IMR-90 (cell line): ENCODE measurements around the gene ZNF821. TPM values are rescaled to one million over a fixed set of nuclear protein-coding genes. Genes with fewer than 3 reads are reported as not detected.

Source experiments
- ATAC-seq: fragments of 200-7000 bp; cut with Tn5 transposase; 2 replicates; pipeline ENCODE4 v1.9.1; 2020; ENCODE audit warnings: low read depth, mild to moderate bottlenecking, moderate library complexity
- BruUV-seq: library from RNA; stranded (reverse); fragments of 400-500 nt; replicated peaks from 2 replicates; lab custom pipeline; 2021; lab: Mats Ljungman, UMichigan
- CTCF ChIA-PET: fragments of 300-600 bp; formaldehyde crosslinking; extraction: SDS; loops from one replicate; lab custom pipeline; 2021; ENCODE audit warnings: antibody characterized with exemption; lab: Yijun Ruan, JAX
- POLR2A ChIA-PET: fragments of 300-600 bp; sonication (Branson Sonifier 250); formaldehyde crosslinking; loops from one replicate; lab custom pipeline; 2022; ENCODE audit warnings: antibody characterized with exemption; ENCODE audit not compliant: unreplicated experiment; lab: Charles Lee
- DNase-seq: peaks from one replicate; pipeline ENCODE4 v3.0.0; 2013
- H2AFZ ChIP-seq: replicated peaks from 2 replicates; pipeline ENCODE3; 2013; ENCODE audit warnings: low read length, mild to moderate bottlenecking; ENCODE audit not compliant: poor library complexity
- H2AK5ac ChIP-seq: 2 replicates; pipeline ENCODE4 v1.6.1; 2013; ENCODE audit warnings: low read depth, low read length, inconsistent platforms
- H2AK9ac ChIP-seq: replicated peaks from 2 replicates; pipeline ENCODE3; 2013; ENCODE audit warnings: mild to moderate bottlenecking, low read depth, low read length, moderate library complexity; ENCODE audit not compliant: poor library complexity
- H2BK120ac ChIP-seq: 2 replicates; pipeline ENCODE4 v1.6.1; 2013; ENCODE audit warnings: low read depth, low read length, inconsistent platforms
- H2BK15ac ChIP-seq: 3 replicates; pipeline ENCODE4 v1.6.1; 2013; ENCODE audit warnings: low read depth, low read length, inconsistent platforms
- H2BK20ac ChIP-seq: 2 replicates; pipeline ENCODE4 v1.6.1; 2013; ENCODE audit warnings: low read depth, mild to moderate bottlenecking, inconsistent platforms, low read length, moderate library complexity
- H2BK5ac ChIP-seq: 2 replicates; pipeline ENCODE4 v1.6.1; 2013; ENCODE audit warnings: mild to moderate bottlenecking, low read depth, low read length, inconsistent platforms; ENCODE audit not compliant: poor library complexity, severe bottlenecking
- H3K14ac ChIP-seq: replicated peaks from 2 replicates; pipeline ENCODE4 v1.6.1; 2013; ENCODE audit warnings: low read depth, low read length, inconsistent platforms
- H3K18ac ChIP-seq: 2 replicates; pipeline ENCODE4 v1.6.1; 2013; ENCODE audit warnings: low read depth, low read length, control low read depth
- H3K23ac ChIP-seq: 2 replicates; pipeline ENCODE4 v1.6.1; 2013; ENCODE audit warnings: low read depth, low read length, inconsistent platforms
- H3K27ac ChIP-seq: 2 replicates; pipeline ENCODE4 v1.5.1; 2013; ENCODE audit warnings: mild to moderate bottlenecking, control low read depth, low read length; ENCODE audit not compliant: insufficient read depth
- H3K27me3 ChIP-seq: 2 replicates; pipeline ENCODE4 v1.6.1; 2013; ENCODE audit warnings: low read length; ENCODE audit not compliant: control insufficient read depth, insufficient read depth
- H3K36me3 ChIP-seq: 2 replicates; pipeline ENCODE4 v1.6.1; 2013; ENCODE audit warnings: low read length, mixed read lengths; ENCODE audit not compliant: control insufficient read depth, insufficient read depth
- H3K4ac ChIP-seq: 2 replicates; pipeline ENCODE4 v1.6.1; 2013; ENCODE audit warnings: low read depth, low read length, inconsistent platforms
- H3K4me1 ChIP-seq: 2 replicates; pipeline ENCODE4 v1.6.1; 2013; ENCODE audit warnings: low read length, mixed read lengths; ENCODE audit not compliant: control insufficient read depth, insufficient read depth
- H3K4me2 ChIP-seq: 2 replicates; pipeline ENCODE4 v1.6.1; 2013; ENCODE audit warnings: low read depth, mild to moderate bottlenecking, control low read depth, low read length, moderate library complexity
- H3K4me3 ChIP-seq: 2 replicates; pipeline ENCODE4 v1.5.1; 2013; ENCODE audit warnings: low read depth, mild to moderate bottlenecking, control low read depth, low read length, moderate library complexity; ENCODE audit not compliant: insufficient read depth
- H3K56ac ChIP-seq: 2 replicates; pipeline ENCODE4 v1.6.1; 2013; ENCODE audit warnings: low read length, inconsistent platforms; ENCODE audit not compliant: insufficient read depth; ENCODE audit errors: extremely low read depth
- H3K79me1 ChIP-seq, 2 experiments: 2 replicates each; pipeline ENCODE4 v1.6.1; 2013; ENCODE audit warnings: low read length in 2 of 2, inconsistent platforms in 1 of 2, low read depth in 1 of 2
- H3K9ac ChIP-seq: 2 replicates; pipeline ENCODE4 v1.6.1; 2013; ENCODE audit warnings: low read depth, low read length, control low read depth
- H3K9me1 ChIP-seq: 2 replicates; pipeline ENCODE4 v1.6.1; 2013; ENCODE audit warnings: low read length, inconsistent platforms; ENCODE audit not compliant: insufficient read depth
- H3K9me3 ChIP-seq: 2 replicates; pipeline ENCODE4 v1.6.1; 2013; ENCODE audit warnings: low read length; ENCODE audit not compliant: control insufficient read depth, insufficient read depth
- H4K20me1 ChIP-seq: 2 replicates; pipeline ENCODE4 v1.6.1; 2013; ENCODE audit warnings: low read length, inconsistent platforms; ENCODE audit not compliant: insufficient read depth
- H4K5ac ChIP-seq: 2 replicates; pipeline ENCODE4 v1.6.1; 2013; ENCODE audit warnings: mild to moderate bottlenecking, low read depth, low read length, control low read depth
- H4K8ac ChIP-seq, 2 experiments: 2 replicates each; pipeline ENCODE4 v1.6.1; 2013; ENCODE audit warnings: low read depth in 2 of 2, low read length in 2 of 2, control low read depth in 1 of 2, inconsistent platforms in 1 of 2
- H4K91ac ChIP-seq: 2 replicates; pipeline ENCODE4 v1.6.1; 2013; ENCODE audit warnings: low read depth, low read length, inconsistent platforms; ENCODE audit not compliant: insufficient read depth
- CEBPB ChIP-seq: IDR thresholded peaks from 2 replicates; pipeline ENCODE4 v1.6.1; 2012; ENCODE audit warnings: low read depth, low read length, improper control_type of control experiment
- CHD1 ChIP-seq: IDR thresholded peaks from 2 replicates; pipeline ENCODE4 v1.6.1; 2012; ENCODE audit warnings: low read depth, low read length, improper control_type of control experiment
- FOS ChIP-seq: fragments of 150-350 bp; IDR thresholded peaks from 2 replicates; pipeline ENCODE4 v1.6.1; 2016; ENCODE audit warnings: low read depth, low read length
- MAFK ChIP-seq: IDR thresholded peaks from 2 replicates; pipeline ENCODE4 v1.6.1; 2012; ENCODE audit warnings: low read depth, low read length, improper control_type of control experiment
- MAZ ChIP-seq: IDR thresholded peaks from 2 replicates; pipeline ENCODE4 v1.6.1; 2012; ENCODE audit warnings: low read depth, mild to moderate bottlenecking, low read length, improper control_type of control experiment, moderate library complexity, borderline replicate concordance
- NFE2L2 ChIP-seq: fragments of 150-350 bp; IDR thresholded peaks from 2 replicates; pipeline ENCODE4 v1.6.1; 2016; ENCODE audit warnings: low read depth, mild to moderate bottlenecking, low read length
- RAD21 ChIP-seq: IDR thresholded peaks from 2 replicates; pipeline ENCODE4 v1.6.1; 2012; ENCODE audit warnings: low read length, improper control_type of control experiment
- RCOR1 ChIP-seq: IDR thresholded peaks from 2 replicates; pipeline ENCODE4 v1.6.1; 2012; ENCODE audit warnings: mild to moderate bottlenecking, low read length, improper control_type of control experiment; ENCODE audit not compliant: insufficient replicate concordance
- RFX5 ChIP-seq: IDR thresholded peaks from 2 replicates; pipeline ENCODE4 v1.8.0; 2012; ENCODE audit warnings: low read depth, mild to moderate bottlenecking, low read length, moderate library complexity
- SMC3 ChIP-seq: fragments of 150-350 bp; IDR thresholded peaks from 2 replicates; pipeline ENCODE4 v1.6.1; 2016; ENCODE audit warnings: low read depth, mild to moderate bottlenecking, antibody characterized with exemption, low read length, moderate library complexity
- WGBS, 2 experiments: methylation state at CpG; one replicate each; pipeline versions ENCODE4 v1.1.5 to v1.1.7; 2013; ENCODE audit warnings: missing lambda C conversion rate in 2 of 2; ENCODE audit not compliant: insufficient read length in 1 of 2; ENCODE audit errors: extremely low coverage in 2 of 2; 5-methylcytosine and 5-hydroxymethylcytosine counted together
- dilution Hi-C: fragments of 300-500 bp; cut with HindIII; formaldehyde crosslinking; loops from one replicate; pipeline ENCODE4 v1.14.3; 2018; ENCODE audit warnings: low sequenced_read_pairs; ENCODE audit not compliant: unreplicated experiment
- in situ Hi-C: fragments of 300-500 bp; cut with MboI; formaldehyde crosslinking; loops from 3 replicates; pipeline ENCODE4 v1.14.3; 2019; ENCODE audit warnings: low sequenced_read_pairs, inconsistent platforms, mixed read lengths
- intact Hi-C: fragments of 100-400 bp; cut with micrococcal nuclease; formaldehyde crosslinking; loops from 2 replicates; pipeline ENCODE4 v1.10.0; 2022
- polyA plus RNA-seq, 3 experiments: library from polyadenylated mRNA; depleted of rRNA; stranded (reverse); fragments of >200 nt; gene quantifications; 2 replicates each; pipeline ENCODE4 v1.2.3, GENCODE V29; 2012; ENCODE audit warnings: low replicate concordance in 1 of 3
- total RNA-seq: library from RNA; depleted of rRNA; stranded (reverse); fragments of >200 nt; gene quantifications from 2 replicates; pipeline ENCODE4 v1.2.3, GENCODE V29; 2012
- TF ChIP-seq, protein P1 (sequence below): fragments of 150-350 bp; IDR thresholded peaks from 2 replicates; pipeline ENCODE4 v1.6.1; 2016; ENCODE audit warnings: low read depth, mild to moderate bottlenecking, low read length, moderate library complexity, borderline replicate concordance
- TF ChIP-seq, protein P2 (sequence below): conservative IDR thresholded peaks from 2 replicates; pipeline ENCODE4 v1.5.1; 2012; ENCODE audit warnings: mild to moderate bottlenecking, low read depth, low read length, improper control_type of control experiment
- TF ChIP-seq, protein P3 (sequence below): fragments of 150-350 bp; IDR thresholded peaks from 2 replicates; pipeline ENCODE4 v1.6.1; 2017; ENCODE audit warnings: mild to moderate bottlenecking, antibody characterized with exemption, low read length, low read depth

ZNF821 gene
- total and polyA plus RNA-seq, 2 of the 4 experiments (the other 2 are of a cell fraction) = 5.9 to 6.0 TPM

DNA sequence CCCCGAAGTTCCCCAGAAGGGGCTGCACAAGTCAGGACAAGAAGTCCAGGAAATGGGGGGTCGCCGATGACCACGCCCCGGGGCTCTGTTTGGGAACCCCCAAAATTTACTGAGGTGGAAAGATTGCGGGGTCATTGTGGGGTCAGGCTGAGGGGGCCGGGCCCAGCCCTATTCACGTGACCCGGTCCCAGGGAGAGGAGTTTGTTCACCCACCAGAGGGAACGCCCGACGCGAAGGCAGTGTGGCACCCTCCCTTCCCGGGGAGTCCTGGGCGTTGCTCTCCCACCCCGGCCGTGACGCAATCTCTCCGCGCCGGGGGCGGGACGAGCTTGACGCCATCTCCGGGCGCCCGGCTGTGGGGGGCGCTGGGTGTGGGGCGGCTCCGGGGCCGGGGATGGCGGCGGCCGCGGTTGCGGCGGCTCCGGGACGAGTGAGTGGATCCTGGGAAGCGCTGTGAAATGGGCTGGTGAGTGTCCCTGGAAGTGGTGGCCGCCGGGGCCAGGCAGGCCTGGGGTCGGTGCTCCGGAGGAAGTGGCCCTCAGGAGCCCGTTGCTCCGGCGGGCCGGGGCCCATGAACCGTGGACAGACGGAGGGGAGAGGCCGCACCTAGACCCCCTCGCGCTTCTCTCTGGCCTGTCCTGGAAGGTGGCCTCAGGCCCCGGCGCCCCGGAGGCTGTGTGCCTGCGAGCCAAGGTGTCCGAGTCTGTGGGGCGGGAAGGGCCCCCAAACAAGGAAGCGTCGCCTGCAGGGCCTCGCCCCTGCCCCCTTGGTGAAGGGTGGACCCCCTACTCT, 38.1 kb downstream of the ZNF821 start, which contains the start of gene ATXN1L:
Gene ATXN1L, plus strand, starts transcription at position 338 of the 792 bp plus-strand sequence. CDS start 3,765 bp downstream, outside the sequence.
- Histone ChIP-seq H3K56ac (peak within 1 kb of the TSS; percentile 46; the same call in 1 of the 2 replicates), H2BK15ac (no peak within 1 kb of the TSS; the same call in 2 of the 3 replicates), H3K27ac (peak within 1 kb of the TSS; percentile 81), H3K36me3 (peaks cover 20% of the 10 kb centered on the region), H3K4me1 (peaks cover 3% of the 10 kb centered on the region; the same call in 1 of the 2 replicates), H3K23ac (peak within 1 kb of the TSS; percentile 60), H2AK5ac (peak within 1 kb of the TSS; percentile 90), H4K5ac (peak within 1 kb of the TSS; percentile 96), H3K79me1 (peaks cover 16 to 36% of the 10 kb centered on the region in 2 experiments; a peak in 3 of 4 replicates), H4K20me1 (peaks cover 11% of the 10 kb centered on the region; the same call in 1 of the 2 replicates), H3K9ac (peak within 1 kb of the TSS; percentile 97), H2BK5ac (peak within 1 kb of the TSS; percentile 72), H3K9me3 (no peaks in the 10 kb centered on the region), H4K8ac (peak within 1 kb of the TSS; percentile 93 to 95), H2BK20ac (no peak within 1 kb of the TSS), H2AFZ (peak within 1 kb of the TSS; percentile 95), H3K27me3 (no peaks in the 10 kb centered on the region), H2AK9ac (peak within 1 kb of the TSS; percentile 98), H3K14ac (peak within 1 kb of the TSS; percentile 84), H3K4me2 (peak within 1 kb of the TSS; percentile 99), H3K4me3 (peak within 1 kb of the TSS; percentile 97), H4K91ac (peak within 1 kb of the TSS; percentile 90), H2BK120ac (peak within 1 kb of the TSS; percentile 44; the same call in 1 of the 2 replicates), H3K9me1 (no peaks in the 10 kb centered on the region; the same call in 1 of the 2 replicates), H3K4ac (peak within 1 kb of the TSS; percentile 91), H3K18ac (peak within 1 kb of the TSS; percentile 40)
- ChIA-PET CTCF (interaction anchor here (0.6 to 1.1 kb wide), 2 partner anchors 11 to 139 kb away, joined by 3 to 4 read pairs; no protein-coding TSS in a partner anchor), POLR2A (no interaction called here)
- DNase-seq = peak; percentile 88
- ATAC-seq = peak; percentile 98
- intact Hi-C loops (loop anchor here (2.0 kb wide), 1 partner anchor 37 kb away; the partner anchor contains the start of gene AP1G1), in situ Hi-C loops (no loop called here), dilution Hi-C loops (no loop called here)
- TSS peak; percentile 18 for BruUV-seq
- WGBS, 2 experiments = 0% methylated on average over 11 of the region's 62 CpGs; no CpG with 5 or more reads in 1 of the 2 experiments
- TF ChIP-seq MAFK (no peak), RAD21 (no peak), CHD1 (no peak), RFX5 (no peak), CEBPB (peak; percentile 96), RCOR1 (no peak), NFE2L2 (no peak), MAZ (peak; percentile 99), SMC3 (no peak), FOS (peak; percentile 51; the same call in 1 of the 2 replicates)
- TF ChIP-seq, protein P1, sequence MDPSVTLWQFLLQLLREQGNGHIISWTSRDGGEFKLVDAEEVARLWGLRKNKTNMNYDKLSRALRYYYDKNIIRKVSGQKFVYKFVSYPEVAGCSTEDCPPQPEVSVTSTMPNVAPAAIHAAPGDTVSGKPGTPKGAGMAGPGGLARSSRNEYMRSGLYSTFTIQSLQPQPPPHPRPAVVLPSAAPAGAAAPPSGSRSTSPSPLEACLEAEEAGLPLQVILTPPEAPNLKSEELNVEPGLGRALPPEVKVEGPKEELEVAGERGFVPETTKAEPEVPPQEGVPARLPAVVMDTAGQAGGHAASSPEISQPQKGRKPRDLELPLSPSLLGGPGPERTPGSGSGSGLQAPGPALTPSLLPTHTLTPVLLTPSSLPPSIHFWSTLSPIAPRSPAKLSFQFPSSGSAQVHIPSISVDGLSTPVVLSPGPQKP = no peak
- TF ChIP-seq, protein P2, sequence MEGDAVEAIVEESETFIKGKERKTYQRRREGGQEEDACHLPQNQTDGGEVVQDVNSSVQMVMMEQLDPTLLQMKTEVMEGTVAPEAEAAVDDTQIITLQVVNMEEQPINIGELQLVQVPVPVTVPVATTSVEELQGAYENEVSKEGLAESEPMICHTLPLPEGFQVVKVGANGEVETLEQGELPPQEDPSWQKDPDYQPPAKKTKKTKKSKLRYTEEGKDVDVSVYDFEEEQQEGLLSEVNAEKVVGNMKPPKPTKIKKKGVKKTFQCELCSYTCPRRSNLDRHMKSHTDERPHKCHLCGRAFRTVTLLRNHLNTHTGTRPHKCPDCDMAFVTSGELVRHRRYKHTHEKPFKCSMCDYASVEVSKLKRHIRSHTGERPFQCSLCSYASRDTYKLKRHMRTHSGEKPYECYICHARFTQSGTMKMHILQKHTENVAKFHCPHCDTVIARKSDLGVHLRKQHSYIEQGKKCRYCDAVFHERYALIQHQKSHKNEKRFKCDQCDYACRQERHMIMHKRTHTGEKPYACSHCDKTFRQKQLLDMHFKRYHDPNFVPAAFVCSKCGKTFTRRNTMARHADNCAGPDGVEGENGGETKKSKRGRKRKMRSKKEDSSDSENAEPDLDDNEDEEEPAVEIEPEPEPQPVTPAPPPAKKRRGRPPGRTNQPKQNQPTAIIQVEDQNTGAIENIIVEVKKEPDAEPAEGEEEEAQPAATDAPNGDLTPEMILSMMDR = no peak; the same call in 1 of the 2 replicates
- TF ChIP-seq, protein P3, sequence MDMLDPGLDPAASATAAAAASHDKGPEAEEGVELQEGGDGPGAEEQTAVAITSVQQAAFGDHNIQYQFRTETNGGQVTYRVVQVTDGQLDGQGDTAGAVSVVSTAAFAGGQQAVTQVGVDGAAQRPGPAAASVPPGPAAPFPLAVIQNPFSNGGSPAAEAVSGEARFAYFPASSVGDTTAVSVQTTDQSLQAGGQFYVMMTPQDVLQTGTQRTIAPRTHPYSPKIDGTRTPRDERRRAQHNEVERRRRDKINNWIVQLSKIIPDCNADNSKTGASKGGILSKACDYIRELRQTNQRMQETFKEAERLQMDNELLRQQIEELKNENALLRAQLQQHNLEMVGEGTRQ = peak; percentile 68
